H1 (cell line): ENCODE data around the gene NCCRP1. TPM values are rescaled to one million over a fixed set of nuclear protein-coding genes. Genes with fewer than 3 reads are reported as not detected.

Source experiments
- CBX5 ChIP-seq: fragments of 300-800, 300-1000 bp; sonication (generic); IDR thresholded peaks from 2 replicates; pipeline ENCODE4 v1.7.1; 2016; ENCODE audit warnings: antibody characterized with exemption, low read length, low read depth
- EP300 ChIP-seq, 2 experiments: IDR thresholded peaks; 1 replicate in 1 of 2; 2 replicates in 1 of 2; pipeline ENCODE4 v1.6.1; 2011 to 2012; ENCODE audit warnings: low read depth in 2 of 2, low read length in 2 of 2, mild to moderate bottlenecking in 2 of 2, borderline replicate concordance in 1 of 2, inconsistent platforms in 1 of 2, moderate library complexity in 1 of 2
- HDAC2 ChIP-seq, 2 experiments: fragments of 300-600 bp in 1 of 2; sonication (generic) in 1 of 2; IDR thresholded peaks; 2 replicates each; pipeline ENCODE4 v1.6.1; 2011 to 2012; ENCODE audit warnings: low read depth in 2 of 2, low read length in 2 of 2, mild to moderate bottlenecking in 2 of 2, moderate library complexity in 2 of 2, borderline replicate concordance in 1 of 2, inconsistent platforms in 1 of 2
- JUND ChIP-seq: IDR thresholded peaks from 2 replicates; pipeline ENCODE4 v1.6.1; 2011; ENCODE audit warnings: mild to moderate bottlenecking, improper control_type of control experiment, low read length
- POU5F1 ChIP-seq: IDR thresholded peaks from 2 replicates; pipeline ENCODE4 v1.6.1; 2011; ENCODE audit warnings: low read depth, mild to moderate bottlenecking, low read length, moderate library complexity
- RBBP5 ChIP-seq: IDR thresholded peaks from 2 replicates; pipeline ENCODE4 v1.7.1; 2012; ENCODE audit warnings: low read depth, mild to moderate bottlenecking, inconsistent platforms, low read length, moderate library complexity, borderline replicate concordance
- RFX5 ChIP-seq: IDR thresholded peaks from 2 replicates; pipeline ENCODE4 v1.6.1; 2011; ENCODE audit warnings: low read depth, low read length, improper control_type of control experiment, borderline replicate concordance
- SIN3A ChIP-seq, 2 experiments: IDR thresholded peaks in 1 of 2; conservative IDR thresholded peaks in 1 of 2; 2 replicates each; pipeline ENCODE4 v1.6.1; 2011 to 2012; ENCODE audit warnings: low read length in 2 of 2, improper control_type of control experiment in 1 of 2, low read depth in 1 of 2, mild to moderate bottlenecking in 1 of 2
- SRF ChIP-seq: IDR thresholded peaks from 2 replicates; pipeline ENCODE4 v1.6.1; 2011; ENCODE audit warnings: mild to moderate bottlenecking, low read depth, low read length, moderate library complexity
- TEAD4 ChIP-seq: IDR thresholded peaks from 2 replicates; pipeline ENCODE4 v1.6.1; 2012; ENCODE audit warnings: low read depth, low read length, inconsistent platforms, mixed read lengths
- polyA plus RNA-seq, 7 experiments: library from polyadenylated mRNA; depleted of rRNA in 3 of 7; stranded (reverse) in 5 of 7; unstranded in 2 of 7; fragments of >200 nt in 5 of 7; fragments of 200-250 nt in 2 of 7; gene quantifications; 1 replicate in 5 of 7; 2 replicates in 1 of 7; 4 replicates in 1 of 7; pipeline versions ENCODE4 v1.2.1 to v1.2.3, GENCODE V29; 2011 to 2013; ENCODE audit warnings: missing spikeins in 2 of 7, mixed read lengths in 2 of 7
- total RNA-seq: library from RNA; stranded (reverse); fragmentation: NEBNext Ultra II Directional; extraction: Animal tissue kit (Norgen Biotek cat#: 25700); gene quantifications from 2 replicates; pipeline ENCODE4 v1.2.1, GENCODE V29; 2021
- TF ChIP-seq, protein P1 (sequence below): fragments of 300-600 bp; sonication (generic); IDR thresholded peaks from 2 replicates; pipeline ENCODE4 v1.7.1; 2012; ENCODE audit warnings: low read length, moderate library complexity, mild to moderate bottlenecking, inconsistent platforms; ENCODE audit not compliant: insufficient replicate concordance

The NCCRP1 gene
- total and polyA plus RNA-seq, 2 of the 8 experiments (the other 6 are each of a cell fraction or from before 2014, with no cell fraction given), result 2.8 to 7.9 TPM

DNA sequence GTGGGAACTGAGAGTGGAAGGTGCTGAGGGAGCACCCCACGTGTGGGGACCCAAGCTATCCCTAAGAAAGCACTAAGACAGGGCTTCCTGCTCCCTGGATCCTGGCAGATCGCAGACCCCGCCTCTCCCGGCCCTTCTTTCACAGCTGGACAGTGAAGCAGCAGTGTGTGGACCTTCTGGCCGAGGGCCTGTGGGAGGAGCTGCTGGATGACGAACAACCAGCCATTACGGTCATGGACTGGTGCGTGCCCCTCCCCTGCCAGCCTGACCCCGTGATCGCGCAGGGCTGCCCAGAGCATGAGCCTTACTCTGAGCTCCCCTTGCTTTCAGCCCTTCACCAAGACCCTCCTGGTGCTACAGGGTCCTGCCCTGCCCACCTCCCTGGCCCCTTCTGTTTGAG is 2.3 kb downstream of the NCCRP1 start (continued):
- TF ChIP-seq, protein P1, sequence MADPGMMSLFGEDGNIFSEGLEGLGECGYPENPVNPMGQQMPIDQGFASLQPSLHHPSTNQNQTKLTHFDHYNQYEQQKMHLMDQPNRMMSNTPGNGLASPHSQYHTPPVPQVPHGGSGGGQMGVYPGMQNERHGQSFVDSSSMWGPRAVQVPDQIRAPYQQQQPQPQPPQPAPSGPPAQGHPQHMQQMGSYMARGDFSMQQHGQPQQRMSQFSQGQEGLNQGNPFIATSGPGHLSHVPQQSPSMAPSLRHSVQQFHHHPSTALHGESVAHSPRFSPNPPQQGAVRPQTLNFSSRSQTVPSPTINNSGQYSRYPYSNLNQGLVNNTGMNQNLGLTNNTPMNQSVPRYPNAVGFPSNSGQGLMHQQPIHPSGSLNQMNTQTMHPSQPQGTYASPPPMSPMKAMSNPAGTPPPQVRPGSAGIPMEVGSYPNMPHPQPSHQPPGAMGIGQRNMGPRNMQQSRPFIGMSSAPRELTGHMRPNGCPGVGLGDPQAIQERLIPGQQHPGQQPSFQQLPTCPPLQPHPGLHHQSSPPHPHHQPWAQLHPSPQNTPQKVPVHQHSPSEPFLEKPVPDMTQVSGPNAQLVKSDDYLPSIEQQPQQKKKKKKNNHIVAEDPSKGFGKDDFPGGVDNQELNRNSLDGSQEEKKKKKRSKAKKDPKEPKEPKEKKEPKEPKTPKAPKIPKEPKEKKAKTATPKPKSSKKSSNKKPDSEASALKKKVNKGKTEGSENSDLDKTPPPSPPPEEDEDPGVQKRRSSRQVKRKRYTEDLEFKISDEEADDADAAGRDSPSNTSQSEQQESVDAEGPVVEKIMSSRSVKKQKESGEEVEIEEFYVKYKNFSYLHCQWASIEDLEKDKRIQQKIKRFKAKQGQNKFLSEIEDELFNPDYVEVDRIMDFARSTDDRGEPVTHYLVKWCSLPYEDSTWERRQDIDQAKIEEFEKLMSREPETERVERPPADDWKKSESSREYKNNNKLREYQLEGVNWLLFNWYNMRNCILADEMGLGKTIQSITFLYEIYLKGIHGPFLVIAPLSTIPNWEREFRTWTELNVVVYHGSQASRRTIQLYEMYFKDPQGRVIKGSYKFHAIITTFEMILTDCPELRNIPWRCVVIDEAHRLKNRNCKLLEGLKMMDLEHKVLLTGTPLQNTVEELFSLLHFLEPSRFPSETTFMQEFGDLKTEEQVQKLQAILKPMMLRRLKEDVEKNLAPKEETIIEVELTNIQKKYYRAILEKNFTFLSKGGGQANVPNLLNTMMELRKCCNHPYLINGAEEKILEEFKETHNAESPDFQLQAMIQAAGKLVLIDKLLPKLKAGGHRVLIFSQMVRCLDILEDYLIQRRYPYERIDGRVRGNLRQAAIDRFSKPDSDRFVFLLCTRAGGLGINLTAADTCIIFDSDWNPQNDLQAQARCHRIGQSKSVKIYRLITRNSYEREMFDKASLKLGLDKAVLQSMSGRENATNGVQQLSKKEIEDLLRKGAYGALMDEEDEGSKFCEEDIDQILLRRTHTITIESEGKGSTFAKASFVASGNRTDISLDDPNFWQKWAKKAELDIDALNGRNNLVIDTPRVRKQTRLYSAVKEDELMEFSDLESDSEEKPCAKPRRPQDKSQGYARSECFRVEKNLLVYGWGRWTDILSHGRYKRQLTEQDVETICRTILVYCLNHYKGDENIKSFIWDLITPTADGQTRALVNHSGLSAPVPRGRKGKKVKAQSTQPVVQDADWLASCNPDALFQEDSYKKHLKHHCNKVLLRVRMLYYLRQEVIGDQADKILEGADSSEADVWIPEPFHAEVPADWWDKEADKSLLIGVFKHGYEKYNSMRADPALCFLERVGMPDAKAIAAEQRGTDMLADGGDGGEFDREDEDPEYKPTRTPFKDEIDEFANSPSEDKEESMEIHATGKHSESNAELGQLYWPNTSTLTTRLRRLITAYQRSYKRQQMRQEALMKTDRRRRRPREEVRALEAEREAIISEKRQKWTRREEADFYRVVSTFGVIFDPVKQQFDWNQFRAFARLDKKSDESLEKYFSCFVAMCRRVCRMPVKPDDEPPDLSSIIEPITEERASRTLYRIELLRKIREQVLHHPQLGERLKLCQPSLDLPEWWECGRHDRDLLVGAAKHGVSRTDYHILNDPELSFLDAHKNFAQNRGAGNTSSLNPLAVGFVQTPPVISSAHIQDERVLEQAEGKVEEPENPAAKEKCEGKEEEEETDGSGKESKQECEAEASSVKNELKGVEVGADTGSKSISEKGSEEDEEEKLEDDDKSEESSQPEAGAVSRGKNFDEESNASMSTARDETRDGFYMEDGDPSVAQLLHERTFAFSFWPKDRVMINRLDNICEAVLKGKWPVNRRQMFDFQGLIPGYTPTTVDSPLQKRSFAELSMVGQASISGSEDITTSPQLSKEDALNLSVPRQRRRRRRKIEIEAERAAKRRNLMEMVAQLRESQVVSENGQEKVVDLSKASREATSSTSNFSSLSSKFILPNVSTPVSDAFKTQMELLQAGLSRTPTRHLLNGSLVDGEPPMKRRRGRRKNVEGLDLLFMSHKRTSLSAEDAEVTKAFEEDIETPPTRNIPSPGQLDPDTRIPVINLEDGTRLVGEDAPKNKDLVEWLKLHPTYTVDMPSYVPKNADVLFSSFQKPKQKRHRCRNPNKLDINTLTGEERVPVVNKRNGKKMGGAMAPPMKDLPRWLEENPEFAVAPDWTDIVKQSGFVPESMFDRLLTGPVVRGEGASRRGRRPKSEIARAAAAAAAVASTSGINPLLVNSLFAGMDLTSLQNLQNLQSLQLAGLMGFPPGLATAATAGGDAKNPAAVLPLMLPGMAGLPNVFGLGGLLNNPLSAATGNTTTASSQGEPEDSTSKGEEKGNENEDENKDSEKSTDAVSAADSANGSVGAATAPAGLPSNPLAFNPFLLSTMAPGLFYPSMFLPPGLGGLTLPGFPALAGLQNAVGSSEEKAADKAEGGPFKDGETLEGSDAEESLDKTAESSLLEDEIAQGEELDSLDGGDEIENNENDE, result no peak
- TF ChIP-seq CBX5 (no peak), SIN3A (conservative IDR thresholded peaks at IDR 0.05 in 1 of 2, IDR thresholded peaks at IDR 0.05 in 1 of 2; ENCODE audit: low read depth in 1 of 2, low read length in 2 of 2) (no peak), TEAD4 (no peak), JUND (no peak), RFX5 (no peak), RBBP5 (no peak), EP300 (IDR thresholded peaks at IDR 0.05; ENCODE audit: borderline replicate concordance in 1 of 2, low read depth in 2 of 2, low read length in 2 of 2) (no peak), POU5F1 (no peak), HDAC2 (IDR thresholded peaks at IDR 0.05; ENCODE audit: borderline replicate concordance in 1 of 2, low read depth in 2 of 2, low read length in 2 of 2) (no peak), SRF (no peak)
